HG02588 (cell line): Measurements from ENCODE around the gene PDIA2.
"Not testable (repeated sequence)": the region's sequence is repeated elsewhere in the genome, so short reads cannot be mapped to it uniquely, and the experiment has no call there.

Experiments
- ATAC-seq: cut with Tn5 transposase; IDR thresholded peaks from one replicate; pipeline ENCODE4 v1.9.1; 2021; ENCODE audit warnings: mild to moderate bottlenecking, moderate library complexity; ENCODE audit not compliant: unreplicated experiment

PDIA2 gene

DNA sequence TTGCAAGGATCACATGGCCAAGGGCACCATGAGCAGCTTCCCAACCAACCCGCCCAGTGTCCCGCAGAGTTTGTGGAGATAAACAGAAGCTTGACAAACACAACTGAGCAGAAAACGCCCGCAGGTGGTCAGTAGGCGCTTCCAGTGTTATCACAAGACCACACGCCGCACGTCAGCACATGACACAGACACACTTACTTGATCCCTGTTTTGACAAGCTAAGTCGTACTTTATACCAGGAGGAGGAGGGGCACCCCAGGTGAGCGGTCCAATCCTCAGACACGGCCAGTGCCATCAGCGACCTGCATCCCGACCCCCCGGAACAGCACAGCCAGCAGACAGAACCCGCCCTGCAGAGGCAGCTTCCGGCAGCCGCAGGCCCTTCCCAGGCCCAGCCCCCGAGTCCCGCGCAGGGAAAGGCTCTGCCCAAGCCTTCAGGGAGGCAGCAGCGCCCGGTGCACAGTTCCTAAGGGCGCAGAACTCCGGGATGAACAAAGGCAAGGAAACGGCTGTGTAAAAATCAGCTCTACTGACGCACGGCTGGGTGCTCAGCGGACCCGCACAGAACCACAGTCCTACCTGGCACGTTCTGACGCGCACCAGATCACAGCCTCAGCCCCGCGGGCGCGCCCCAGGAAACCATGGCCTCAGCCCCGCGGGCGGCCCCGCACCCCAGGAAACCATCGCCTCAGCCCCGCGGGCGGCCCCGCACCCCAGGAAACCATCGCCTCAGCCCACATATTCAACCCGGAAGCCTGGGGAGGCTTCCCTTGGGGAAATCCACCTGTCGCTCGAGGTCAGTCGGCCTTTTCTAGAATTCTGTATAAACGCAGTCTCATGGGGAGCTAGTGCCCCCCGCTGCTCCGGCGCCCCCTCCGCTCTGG is 41.7 kb downstream of the PDIA2 start:
- ATAC-seq: no peak

DNA sequence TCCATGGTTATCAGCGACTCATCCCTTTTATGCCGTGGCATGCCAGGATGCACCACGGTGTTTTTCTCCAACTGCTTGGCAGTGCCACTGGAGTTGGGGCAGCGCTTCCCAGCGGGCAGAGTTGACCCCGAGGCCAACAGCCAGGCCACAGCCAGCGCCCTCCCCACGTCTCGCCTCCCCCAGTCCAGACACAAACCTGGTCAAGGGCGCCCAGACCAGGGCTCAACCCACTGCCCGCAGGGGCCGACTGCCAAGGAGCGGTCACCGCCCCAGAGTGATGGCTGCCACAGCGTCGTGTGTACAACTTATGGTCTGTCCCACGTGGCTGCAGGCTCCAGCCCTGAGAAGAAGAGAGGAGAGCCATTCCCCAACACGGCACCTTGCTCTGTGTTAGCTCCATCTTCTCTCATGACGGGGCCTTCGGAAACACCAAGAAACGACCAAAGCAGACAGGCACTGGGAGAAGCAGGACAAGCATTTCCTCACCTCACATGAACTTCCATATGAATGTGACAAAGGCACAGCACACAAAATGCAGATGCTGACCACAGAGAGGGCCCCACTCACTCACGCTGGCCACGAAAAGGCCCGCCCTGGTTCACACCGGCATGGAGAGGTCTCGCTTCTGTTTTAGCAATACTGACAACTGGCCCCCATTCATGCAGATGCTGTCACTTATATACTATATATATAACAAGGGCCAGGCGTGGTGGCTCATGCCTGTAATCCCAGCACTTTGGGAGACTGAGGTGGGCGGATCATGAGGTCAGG is 42.6 kb downstream of the PDIA2 start:
- ATAC-seq: no peak

DNA sequence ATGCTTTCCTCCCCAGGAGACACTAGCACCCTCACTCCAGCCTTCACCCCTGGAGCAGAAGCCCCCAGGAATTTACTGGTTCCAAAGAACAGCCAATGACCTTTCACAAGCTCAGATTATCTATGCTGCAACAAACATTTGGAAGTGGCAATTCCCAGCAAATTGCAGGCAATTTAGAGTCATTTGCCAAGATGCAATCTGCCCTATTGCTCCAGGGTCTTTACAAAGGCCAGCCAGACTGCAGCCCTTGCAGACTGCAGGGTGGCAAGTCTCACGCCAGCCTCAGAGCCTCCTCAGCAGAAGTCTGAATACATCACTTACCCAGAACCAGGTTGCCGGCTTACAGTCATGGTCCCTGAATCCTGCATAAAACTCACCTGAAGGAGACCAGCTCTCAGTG is 47.8 kb downstream of the PDIA2 start:
- ATAC-seq: no peak

DNA sequence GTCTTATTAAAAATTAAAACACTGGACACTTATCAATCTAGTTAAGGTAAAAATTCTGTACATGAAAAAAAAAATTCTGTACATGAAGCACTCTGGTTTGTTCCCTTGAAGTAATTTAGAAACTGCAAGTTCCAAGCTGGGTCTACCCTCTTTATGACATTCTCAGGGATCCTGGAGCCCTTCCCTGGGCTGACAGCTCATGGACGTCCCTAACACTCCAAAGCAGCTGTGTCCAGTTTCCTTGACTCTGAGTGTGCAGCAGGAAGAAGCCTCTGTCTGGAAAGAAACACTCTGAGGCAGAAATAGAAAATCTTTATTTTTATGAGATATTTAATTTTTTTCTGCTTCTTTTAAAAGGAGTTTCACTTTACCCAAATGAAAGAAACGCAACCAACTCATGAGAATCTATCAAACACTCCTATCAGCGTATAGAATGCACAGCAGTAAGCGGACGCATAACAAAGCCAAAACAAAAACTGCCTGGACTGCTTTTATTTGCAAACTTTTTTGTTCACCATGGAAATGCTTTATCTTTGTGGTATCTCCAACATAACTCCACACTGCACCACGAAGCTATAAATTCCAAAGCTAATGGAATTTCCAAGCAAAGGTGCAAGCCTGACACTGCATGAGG is 48.3 kb downstream of the PDIA2 start:
- ATAC-seq: not testable (repeated sequence)

DNA sequence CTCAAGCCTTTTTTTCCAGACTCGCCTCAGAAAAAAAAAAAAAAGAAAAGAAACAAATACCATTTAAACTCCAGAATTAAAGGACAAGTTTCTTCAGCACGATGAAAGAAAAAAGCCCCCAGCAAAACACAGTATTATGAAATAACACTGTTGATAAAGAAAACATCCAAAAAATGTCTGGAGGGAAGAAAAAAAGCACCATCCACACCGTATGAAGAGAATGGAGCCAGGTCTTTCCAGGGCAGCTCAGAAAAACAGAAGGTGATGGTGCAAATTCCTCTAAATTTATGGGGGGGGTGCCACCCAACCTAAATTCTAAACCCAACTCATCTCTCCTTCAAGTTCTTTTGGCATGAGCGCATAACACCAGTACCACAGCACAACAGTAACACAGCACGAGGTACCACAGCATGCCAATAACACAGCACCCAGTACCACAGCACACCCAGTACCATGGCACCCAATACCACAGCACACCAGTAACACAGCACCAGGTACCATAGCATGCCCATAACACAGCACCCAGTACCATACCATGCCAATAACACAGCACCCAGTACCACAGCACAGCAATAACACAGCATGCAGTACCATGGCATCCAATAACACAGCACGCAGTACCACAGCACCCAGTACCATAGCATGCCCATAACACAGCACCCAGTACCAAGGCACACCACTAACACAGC is 50.6 kb downstream of the PDIA2 start:
- no peak for ATAC-seq

DNA sequence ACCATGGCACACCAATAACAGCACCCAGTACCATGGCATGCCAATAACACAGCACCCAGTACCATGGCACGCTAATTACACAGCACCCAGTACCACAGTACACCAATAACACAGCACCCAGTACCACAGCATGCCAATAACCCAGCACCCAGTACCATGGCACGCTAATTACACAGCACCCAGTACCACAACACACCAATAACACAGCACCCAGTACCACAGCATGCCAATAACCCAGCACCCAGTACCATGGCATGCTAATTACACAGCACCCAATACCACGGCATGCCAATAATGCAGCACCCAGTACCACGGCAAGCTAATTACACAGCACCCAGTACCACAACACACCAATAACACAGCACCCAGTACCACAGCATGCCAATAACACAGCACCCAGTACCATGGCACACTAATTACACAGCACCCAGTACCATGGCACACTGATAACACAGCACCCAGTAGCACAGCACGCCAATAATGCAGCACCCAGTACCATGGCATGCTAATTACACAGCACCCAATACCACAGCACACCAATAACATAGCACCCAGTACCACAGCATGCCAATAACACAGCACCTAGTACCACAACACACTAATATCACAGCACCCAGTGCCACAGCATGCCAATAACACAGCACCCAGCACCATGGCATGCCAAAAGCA is 51.3 kb downstream of the PDIA2 start:
- not testable (repeated sequence) for ATAC-seq

DNA sequence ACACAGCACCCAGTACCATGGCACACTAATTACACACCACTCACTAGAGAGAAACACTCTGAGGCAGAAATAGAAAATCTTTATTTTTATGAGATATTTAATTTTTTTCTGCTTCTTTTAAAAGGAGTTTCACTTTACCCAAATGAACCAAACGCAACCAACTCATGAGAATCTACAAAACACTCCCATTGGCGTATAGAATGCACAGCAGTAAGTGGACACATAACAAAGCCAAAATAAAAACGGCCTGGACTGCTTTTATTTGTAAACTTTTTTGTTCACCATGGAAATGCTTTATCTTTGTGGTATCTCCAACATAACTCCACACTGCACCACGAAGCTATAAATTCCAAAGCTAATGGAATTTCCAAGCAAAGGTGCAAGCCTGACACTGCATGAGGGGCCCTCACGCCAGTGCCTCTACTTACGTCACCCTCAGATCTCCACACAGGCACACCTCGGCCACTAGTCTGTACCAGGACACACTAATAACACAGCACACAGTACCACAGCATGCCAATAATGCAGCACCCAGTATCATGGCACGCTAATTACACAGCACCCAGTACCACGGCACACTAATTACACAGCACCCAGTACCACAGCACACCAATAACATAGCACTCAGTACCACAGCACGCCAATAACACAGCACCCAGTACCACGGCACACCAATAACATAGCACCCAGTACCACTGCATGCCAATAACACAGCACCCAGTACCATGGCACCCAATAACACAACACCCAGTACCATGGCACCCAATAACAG is 52.1 kb downstream of the PDIA2 start:
- not testable (repeated sequence) for ATAC-seq

DNA sequence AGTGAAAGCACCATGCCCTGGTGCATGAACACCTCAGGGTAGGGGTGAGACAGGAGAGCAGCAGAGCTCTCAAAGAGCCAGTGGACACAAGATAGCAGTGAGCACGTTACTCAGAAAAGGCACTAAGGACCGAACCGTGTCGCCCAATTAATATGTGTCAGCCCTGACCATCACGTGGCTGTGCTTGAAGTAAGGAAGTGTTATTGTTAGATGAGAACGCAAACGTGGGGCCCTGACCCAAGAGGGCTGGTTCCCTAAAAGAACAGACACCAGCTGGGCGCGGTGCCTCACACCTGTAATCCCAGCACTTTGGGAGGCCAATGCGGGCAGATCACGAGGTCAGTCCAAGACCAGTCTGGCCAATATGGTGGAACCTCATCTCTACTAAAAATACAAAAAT is 53.3 kb downstream of the PDIA2 start:
- no peak for ATAC-seq
